HEK293T (cell line): Measurements from ENCODE around the gene CENATAC.

Source experiments
- BHLHE40 ChIP-seq: fragments of 450-650 bp; IDR thresholded peaks from 2 replicates; pipeline ENCODE4 v1.6.1; 2016; ENCODE audit warnings: mild to moderate bottlenecking, moderate library complexity, borderline replicate concordance
- ELF4 ChIP-seq: fragments of 450-650 bp; IDR thresholded peaks from 2 replicates; pipeline ENCODE4 v1.6.1; 2017; ENCODE audit warnings: antibody characterized with exemption
- FOXM1 ChIP-seq: fragments of 450-650 bp; IDR thresholded peaks from 2 replicates; pipeline ENCODE4 v1.6.1; 2017; ENCODE audit warnings: mild to moderate bottlenecking, borderline replicate concordance

- TF ChIP-seq BHLHE40 = no peak
- no peak for TF ChIP-seq FOXM1
- no peak for TF ChIP-seq ELF4
Observed at GRCh38 chr11:118953265-118953664, 44.7 kb upstream of the CENATAC start.
